ENCODE data around the gene OR51D1. TPM values are rescaled to one million over a fixed set of nuclear protein-coding genes. Genes with fewer than 3 reads are reported as not detected.

Gene OR51D1
- total RNA-seq (not detected), polyA plus RNA-seq (not detected)
- long read RNA-seq, donor 1 = 0 reads
- long read RNA-seq, donor 2, partial matches to known transcripts = 0 of 1 reads
- long read RNA-seq, donor 2, other reads (novel, unspliced or antisense) = 0 of 1 reads
- long read RNA-seq, donor 3 = 0 reads

DNA sequence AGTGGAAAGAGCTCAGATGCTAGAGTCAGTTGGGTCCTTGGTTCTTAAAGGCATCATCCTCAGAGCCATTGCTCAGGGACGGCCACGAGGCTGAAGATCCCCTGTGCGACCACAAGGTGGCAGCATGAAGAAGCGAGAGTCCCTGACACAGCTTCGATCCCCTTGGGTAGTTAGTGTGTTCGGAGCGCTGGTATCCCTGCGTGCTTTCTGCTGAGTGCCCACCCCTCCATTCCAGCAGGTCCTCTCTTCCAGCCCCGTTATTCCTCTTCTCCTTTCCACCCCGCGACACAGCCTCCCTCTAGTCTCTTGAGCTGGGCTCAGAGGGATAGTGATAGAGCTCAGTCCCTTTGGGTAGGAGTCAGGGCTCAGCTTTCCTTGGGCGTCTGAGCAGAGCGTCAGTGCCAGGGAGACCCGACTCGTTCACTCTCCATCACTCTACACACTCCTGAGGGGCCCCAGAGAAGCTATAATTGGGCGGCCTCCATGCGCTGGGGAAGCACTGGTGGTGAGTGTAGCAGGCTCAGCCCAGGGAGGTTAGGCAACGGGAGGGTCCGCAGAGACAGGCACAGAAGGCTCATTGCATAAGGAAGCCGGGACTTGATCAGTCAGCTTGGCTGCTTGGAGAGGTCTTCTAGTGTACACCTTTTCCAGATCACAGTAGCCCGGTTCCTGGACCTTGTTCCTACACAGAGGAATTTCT, at the start of gene OR51D1:
OR51D1 (plus strand) TSS at position 516 of the 700 bp plus-strand sequence. CDS start 2,314 bp downstream, outside the sequence.
- H3K27ac ChIP-seq = peak within 1 kb of the TSS in 3 of 10 donors; percentile 34 to 48 (median 46)
- DNase-seq (peak; percentile 74 to 77), ATAC-seq (peak; percentile 92 to 97 (median 95))
- peak within 1 kb of the TSS in 9 of 10 donors; percentile 12 to 47 (median 31) for H3K4me3 ChIP-seq
- H3K9me3 ChIP-seq = no peaks in the 10 kb centered on the region
- WGBS, 2 donors = 25 to 26% methylated on average over 21 of the region's 21 CpGs
- intact Hi-C loops (cut with DNase I) = loop anchor here (1.0 to 5.0 kb wide), 6 partner anchors 180 to 368 kb away; no protein-coding TSS in a partner anchor
- peaks cover 0 to 26% (median 4%) of the 10 kb centered on the region in 9 donors for H3K4me1 ChIP-seq
- no peaks in the 10 kb centered on the region for H3K36me3 ChIP-seq
- H3K27me3 ChIP-seq = peaks cover 0 to 4% (median 0%) of the 10 kb centered on the region in 7 donors
- TF ChIP-seq, protein P1, sequence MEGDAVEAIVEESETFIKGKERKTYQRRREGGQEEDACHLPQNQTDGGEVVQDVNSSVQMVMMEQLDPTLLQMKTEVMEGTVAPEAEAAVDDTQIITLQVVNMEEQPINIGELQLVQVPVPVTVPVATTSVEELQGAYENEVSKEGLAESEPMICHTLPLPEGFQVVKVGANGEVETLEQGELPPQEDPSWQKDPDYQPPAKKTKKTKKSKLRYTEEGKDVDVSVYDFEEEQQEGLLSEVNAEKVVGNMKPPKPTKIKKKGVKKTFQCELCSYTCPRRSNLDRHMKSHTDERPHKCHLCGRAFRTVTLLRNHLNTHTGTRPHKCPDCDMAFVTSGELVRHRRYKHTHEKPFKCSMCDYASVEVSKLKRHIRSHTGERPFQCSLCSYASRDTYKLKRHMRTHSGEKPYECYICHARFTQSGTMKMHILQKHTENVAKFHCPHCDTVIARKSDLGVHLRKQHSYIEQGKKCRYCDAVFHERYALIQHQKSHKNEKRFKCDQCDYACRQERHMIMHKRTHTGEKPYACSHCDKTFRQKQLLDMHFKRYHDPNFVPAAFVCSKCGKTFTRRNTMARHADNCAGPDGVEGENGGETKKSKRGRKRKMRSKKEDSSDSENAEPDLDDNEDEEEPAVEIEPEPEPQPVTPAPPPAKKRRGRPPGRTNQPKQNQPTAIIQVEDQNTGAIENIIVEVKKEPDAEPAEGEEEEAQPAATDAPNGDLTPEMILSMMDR (IDR thresholded peaks at IDR 0.05) = peak; percentile 84 to 94 (median 92)

DNA sequence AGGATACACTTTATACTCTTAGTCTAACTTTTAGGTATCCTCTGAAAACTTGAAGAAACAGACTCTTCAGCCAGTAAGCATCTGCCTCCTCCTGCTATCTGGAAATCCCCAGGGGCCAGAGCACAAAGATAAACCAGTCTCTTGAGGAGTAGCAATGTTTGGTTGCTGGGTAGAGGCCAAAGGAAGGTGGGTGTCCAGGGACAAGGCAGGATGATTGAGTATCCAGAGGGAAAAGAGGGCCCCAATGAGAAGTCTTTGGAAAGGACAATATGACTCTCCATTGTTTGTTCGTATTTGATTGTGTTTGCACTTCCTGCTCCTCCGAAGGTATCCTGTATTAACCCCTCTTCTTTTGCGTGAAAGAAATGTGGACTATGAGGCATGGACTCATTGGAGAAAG, 48.3 kb upstream of the OR51D1 start:
- H3K4me1 ChIP-seq = peaks cover 0 to 8% (median 0%) of the 10 kb centered on the region in 9 donors
- intact Hi-C loops (cut with DNase I) = no loop called here
- WGBS, 2 donors = 59 to 60% methylated on average over 3 of the region's 3 CpGs
- TF ChIP-seq, protein P1 (IDR thresholded peaks at IDR 0.05) = no peak
- H3K27me3 ChIP-seq = peaks cover 0 to 10% (median 0%) of the 10 kb centered on the region in 7 donors
- DNase-seq (no peak), ATAC-seq (no peak)
- H3K9me3 ChIP-seq = no peaks in the 10 kb centered on the region
- H3K36me3 ChIP-seq = no peaks in the 10 kb centered on the region
- no peak overlapping the region for H3K4me3 ChIP-seq
- H3K27ac ChIP-seq = no peak overlapping the region

DNA sequence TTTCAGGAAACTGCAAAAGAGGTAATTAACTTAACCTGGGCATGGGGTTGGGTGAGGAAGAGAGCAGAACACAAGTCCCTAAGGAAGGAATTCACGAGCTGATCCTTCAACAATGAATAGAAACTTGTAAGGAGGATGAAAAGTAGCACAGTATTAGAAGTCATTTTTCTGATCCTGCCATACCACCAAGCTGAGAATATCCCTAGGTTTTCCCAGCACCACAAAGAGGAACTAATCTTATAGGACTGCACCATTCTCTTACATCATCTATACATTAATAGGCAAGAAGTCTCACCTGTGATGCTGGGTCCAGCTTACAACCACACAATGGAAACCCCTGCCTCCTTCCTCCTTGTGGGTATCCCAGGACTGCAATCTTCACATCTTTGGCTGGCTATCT, 43.5 kb upstream of the OR51D1 start, which contains the start of gene OR52I1:
OR52I1 (plus strand) TSS at position 301 of the 400 bp plus-strand sequence; CDS start at position 301, 0 bp downstream.
- H3K27ac ChIP-seq = no peak within 1 kb of the TSS
- no peaks in the 10 kb centered on the region for H3K27me3 ChIP-seq
- peaks cover 0 to 35% (median under 1%) of the 10 kb centered on the region in 9 donors for H3K36me3 ChIP-seq
- DNase-seq (no peak), ATAC-seq (no peak)
- intact Hi-C loops (cut with DNase I) = no loop called here
- WGBS, 2 donors = 65 to 77% methylated on average over 1 of the region's 1 CpG
- H3K9me3 ChIP-seq = no peaks in the 10 kb centered on the region
- TF ChIP-seq, protein P1 (IDR thresholded peaks at IDR 0.05) = no peak
- peaks cover 0 to under 1% (median 0%) of the 10 kb centered on the region in 9 donors for H3K4me1 ChIP-seq
- no peak within 1 kb of the TSS for H3K4me3 ChIP-seq

- 87 to 88% methylated on average over 4 of the region's 4 CpGs for WGBS, 2 donors
- ATAC-seq = no peak
- H3K27ac ChIP-seq = no peak overlapping the region
- no peak for DNase-seq
- TF ChIP-seq, protein P1 (IDR thresholded peaks at IDR 0.05) = no peak
- H3K4me3 ChIP-seq = no peak overlapping the region
- H3K36me3 ChIP-seq = peaks cover 1 to 56% (median 24%) of the 10 kb centered on the region in 9 donors
- H3K9me3 ChIP-seq = no peaks in the 10 kb centered on the region
- peaks cover 0 to 31% (median 18%) of the 10 kb centered on the region in 9 donors for H3K4me1 ChIP-seq
- no peaks in the 10 kb centered on the region for H3K27me3 ChIP-seq
- intact Hi-C loops (cut with DNase I) = loop anchor here in 1 of 10 donors (10.0 kb wide), 1 partner anchor 420 kb away; no protein-coding TSS in a partner anchor
These were observed 32.2 kb upstream of the OR51D1 start for GRCh38 chr11:4605057-4605456.

Measured in heart right ventricle (tissue), 16 donors.